C4-2B (cell line): Measurements from ENCODE around the gene IFRD1.

Experiments used
- ZFX ChIP-seq: fragments of 450-650 bp; IDR thresholded peaks from 2 replicates; pipeline ENCODE4 v1.6.1; 2017
- TF ChIP-seq, protein P1 (sequence below): fragments of 450-650 bp; conservative IDR thresholded peaks from 2 replicates; pipeline ENCODE4 v1.5.1; 2017; ENCODE audit warnings: mild to moderate bottlenecking

DNA sequence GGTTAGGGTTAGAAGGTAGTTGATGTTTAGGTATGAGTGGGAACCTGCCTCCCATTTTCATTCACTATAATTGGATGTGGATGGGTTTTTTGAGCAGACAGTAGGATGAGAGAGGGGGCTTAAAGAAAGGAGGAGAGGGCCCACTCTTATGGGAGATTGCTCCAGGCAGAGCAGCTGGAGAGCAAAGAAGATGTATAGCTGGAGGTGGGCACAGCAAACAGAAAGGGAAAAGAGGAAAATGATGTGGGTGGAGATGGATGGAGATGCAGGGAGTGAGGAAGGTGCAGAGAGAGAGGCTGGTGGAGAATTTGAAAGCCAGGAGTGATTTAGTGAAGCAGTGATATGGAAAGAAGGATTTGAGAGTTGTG, 60.5 kb downstream of the IFRD1 start:
- TF ChIP-seq, protein P1, sequence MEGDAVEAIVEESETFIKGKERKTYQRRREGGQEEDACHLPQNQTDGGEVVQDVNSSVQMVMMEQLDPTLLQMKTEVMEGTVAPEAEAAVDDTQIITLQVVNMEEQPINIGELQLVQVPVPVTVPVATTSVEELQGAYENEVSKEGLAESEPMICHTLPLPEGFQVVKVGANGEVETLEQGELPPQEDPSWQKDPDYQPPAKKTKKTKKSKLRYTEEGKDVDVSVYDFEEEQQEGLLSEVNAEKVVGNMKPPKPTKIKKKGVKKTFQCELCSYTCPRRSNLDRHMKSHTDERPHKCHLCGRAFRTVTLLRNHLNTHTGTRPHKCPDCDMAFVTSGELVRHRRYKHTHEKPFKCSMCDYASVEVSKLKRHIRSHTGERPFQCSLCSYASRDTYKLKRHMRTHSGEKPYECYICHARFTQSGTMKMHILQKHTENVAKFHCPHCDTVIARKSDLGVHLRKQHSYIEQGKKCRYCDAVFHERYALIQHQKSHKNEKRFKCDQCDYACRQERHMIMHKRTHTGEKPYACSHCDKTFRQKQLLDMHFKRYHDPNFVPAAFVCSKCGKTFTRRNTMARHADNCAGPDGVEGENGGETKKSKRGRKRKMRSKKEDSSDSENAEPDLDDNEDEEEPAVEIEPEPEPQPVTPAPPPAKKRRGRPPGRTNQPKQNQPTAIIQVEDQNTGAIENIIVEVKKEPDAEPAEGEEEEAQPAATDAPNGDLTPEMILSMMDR: no peak
- no peak for TF ChIP-seq ZFX
